A549 (cell line): Measurements from ENCODE around the gene FGF8. TPM values are rescaled to one million over a fixed set of nuclear protein-coding genes. Genes with fewer than 3 reads are reported as not detected.

Source experiments
- ATAC-seq, 2 experiments: fragments of 200-7000 bp in 1 of 2; fragments of >200 bp in 1 of 2; cut with Nextera tagmentation in 1 of 2; cut with Tn5 transposase in 1 of 2; 3 replicates each; pipeline versions ENCODE4 v1.8.0 to v1.9.1; 2018 to 2020; ENCODE audit warnings: mild to moderate bottlenecking in 1 of 2, moderate library complexity in 1 of 2
- CTCF ChIA-PET: fragments of 300-600 bp; sonication (Branson Sonifier 250); formaldehyde crosslinking; extraction: SDS; loops from one replicate; lab custom pipeline; 2021; ENCODE audit warnings: antibody characterized with exemption, inconsistent platforms; lab: Yijun Ruan, JAX
- POLR2A ChIA-PET: fragments of 350-600 bp; formaldehyde crosslinking; extraction: SDS; loops from one replicate; lab custom pipeline; 2021; ENCODE audit warnings: antibody characterized with exemption, inconsistent platforms; lab: Yijun Ruan, JAX
- DNase-seq, 2 experiments: peaks; one replicate each; pipeline versions ENCODE4 v3.0.0 to v3.0.0-alpha.2; 2011 to 2016; ENCODE audit warnings: low read depth in 1 of 2, low spot score in 1 of 2
- FAIRE-seq: peaks from 2 replicates; lab custom pipeline; 2011; peaks lifted over from hg19 to GRCh38; lab: Jason Lieb, UNC
- H3K27ac ChIP-seq, 2 experiments: fragments of >200 bp; sonication (Bioruptor Twin); formaldehyde crosslinking; 3 replicates each; pipeline ENCODE4 v1.5.1; 2016 to 2017
- H3K4me1 ChIP-seq: fragments of >200 bp; sonication (Bioruptor Twin); formaldehyde crosslinking; 3 replicates; pipeline ENCODE4 v1.6.1; 2016
- H3K4me2 ChIP-seq: fragments of >200 bp; sonication (Bioruptor Twin); formaldehyde crosslinking; 3 replicates; pipeline ENCODE4 v1.6.1; 2016
- H3K4me3 ChIP-seq: fragments of >200 bp; sonication (Bioruptor Twin); formaldehyde crosslinking; 3 replicates; pipeline ENCODE4 v1.5.1; 2016
- H3K9me3 ChIP-seq: fragments of >200 bp; sonication (Bioruptor Twin); formaldehyde crosslinking; 3 replicates; pipeline ENCODE4 v1.6.1; 2016
- BHLHE40 ChIP-seq: IDR thresholded peaks from 2 replicates; pipeline ENCODE4 v1.6.1; 2012; ENCODE audit warnings: low read depth, low read length, inconsistent platforms
- CBX8 ChIP-seq: fragments of 200-600 bp; sonication (generic); IDR thresholded peaks from 2 replicates; pipeline ENCODE4 v1.6.1; 2016
- CHD2 ChIP-seq: fragments of 150-350 bp; IDR thresholded peaks from 2 replicates; pipeline ENCODE4 v1.6.1; 2014; ENCODE audit warnings: low read length; ENCODE audit not compliant: partially characterized antibody
- EHF ChIP-seq: fragments of 250-450 bp; sonication (Bioruptor Pico); IDR thresholded peaks from 2 replicates; pipeline ENCODE4 v1.5.0; 2020; ENCODE audit warnings: mild to moderate bottlenecking
- EHMT2 ChIP-seq: fragments of 200-600 bp; sonication (generic); IDR thresholded peaks from 2 replicates; pipeline ENCODE4 v1.6.1; 2016; ENCODE audit warnings: antibody characterized with exemption, low read depth, mild to moderate bottlenecking, moderate library complexity
- ESRRA ChIP-seq: fragments of 150-350 bp; IDR thresholded peaks from 2 replicates; pipeline ENCODE4 v1.6.1; 2014; ENCODE audit warnings: mild to moderate bottlenecking, low read length, borderline replicate concordance
- GATA3 ChIP-seq: IDR thresholded peaks from 2 replicates; pipeline ENCODE4 v1.6.1; 2012; ENCODE audit warnings: borderline replicate concordance
- HDAC2 ChIP-seq: fragments of 200-600 bp; sonication (generic); IDR thresholded peaks from 2 replicates; pipeline ENCODE4 v1.6.1; 2016
- HOXB13 ChIP-seq: fragments of 250-450 bp; sonication (Bioruptor Pico); IDR thresholded peaks from 2 replicates; pipeline ENCODE4 v1.5.0; 2020; ENCODE audit warnings: low read depth, mild to moderate bottlenecking, moderate library complexity
- KDM1A ChIP-seq: fragments of 200-600 bp; sonication (generic); IDR thresholded peaks from 2 replicates; pipeline ENCODE4 v1.6.1; 2016; ENCODE audit warnings: low read depth, mild to moderate bottlenecking
- MAFK ChIP-seq: fragments of 450-650 bp; IDR thresholded peaks from 2 replicates; pipeline ENCODE4 v1.6.1; 2014; ENCODE audit not compliant: partially characterized antibody
- MAZ ChIP-seq: fragments of 150-350 bp; IDR thresholded peaks from 2 replicates; pipeline ENCODE4 v1.6.1; 2014; ENCODE audit warnings: antibody characterized with exemption, low read depth, low read length, borderline replicate concordance
- NFE2L2 ChIP-seq: fragments of 150-350 bp; conservative IDR thresholded peaks from 2 replicates; pipeline ENCODE4 v1.6.1; 2014; ENCODE audit warnings: low read length
- NR3C1 ChIP-seq: fragments of >200 bp; sonication (Bioruptor Twin); formaldehyde crosslinking; IDR thresholded peaks from 3 replicates; pipeline ENCODE4 v1.6.1; 2017
- POLR2A ChIP-seq: IDR thresholded peaks from 2 replicates; pipeline ENCODE4 v1.6.1; 2012; ENCODE audit warnings: mild to moderate bottlenecking, low read length
- RAD21 ChIP-seq, 2 experiments: fragments of >200 bp in 1 of 2; sonication (Bioruptor Twin) in 1 of 2; formaldehyde crosslinking in 1 of 2; IDR thresholded peaks in 1 of 2; conservative IDR thresholded peaks in 1 of 2; 2 replicates in 1 of 2; 3 replicates in 1 of 2; pipeline ENCODE4 v1.6.1; 2012 to 2018; ENCODE audit warnings: inconsistent platforms in 1 of 2
- RARB ChIP-seq: fragments of 250-450 bp; sonication (Bioruptor Pico); IDR thresholded peaks from 2 replicates; pipeline ENCODE4 v1.8.0; 2021; ENCODE audit warnings: mild to moderate bottlenecking, moderate library complexity
- RFX5 ChIP-seq: fragments of 450-650 bp; IDR thresholded peaks from 2 replicates; pipeline ENCODE4 v1.7.1; 2014; ENCODE audit warnings: antibody characterized with exemption, mild to moderate bottlenecking, moderate library complexity
- ZFP36 ChIP-seq: fragments of 450-650 bp; IDR thresholded peaks from 2 replicates; pipeline ENCODE4 v1.6.1; 2014; ENCODE audit warnings: borderline replicate concordance; ENCODE audit not compliant: partially characterized antibody
- ZSCAN20 ChIP-seq: fragments of 250-450 bp; sonication (Bioruptor Pico); IDR thresholded peaks from 2 replicates; pipeline ENCODE4 v1.8.0; 2022; ENCODE audit warnings: mild to moderate bottlenecking, moderate library complexity
- WGBS: methylation state at CpG from one replicate; pipeline ENCODE4 v1.1.6; 2017; ENCODE audit errors: missing lambda C conversion rate; 5-methylcytosine and 5-hydroxymethylcytosine counted together
- polyA plus RNA-seq, 4 experiments: library from polyadenylated mRNA; depleted of rRNA in 3 of 4; stranded (reverse); fragments of >200 nt; fragmentation: RNase III in 1 of 4; extraction: RNeasy Plus Mini Kit Qiagen cat#74134 plus additional on column Dnase treatment in 1 of 4; gene quantifications; 2 replicates in 3 of 4; 3 replicates in 1 of 4; pipeline ENCODE4 v1.2.3, GENCODE V29; 2011 to 2017
- TF ChIP-seq, protein P1 (sequence below): fragments of 150-350 bp; IDR thresholded peaks from 2 replicates; pipeline ENCODE4 v1.6.1; 2014; ENCODE audit warnings: low read depth, mild to moderate bottlenecking, low read length
- TF ChIP-seq, protein P2 (sequence below): fragments of >200 bp; sonication (Bioruptor Twin); formaldehyde crosslinking; IDR thresholded peaks from 3 replicates; pipeline ENCODE4 v1.6.1; 2016
- TF ChIP-seq, protein P3 (sequence below): fragments of >200 bp; sonication (Bioruptor Twin); formaldehyde crosslinking; IDR thresholded peaks from 3 replicates; pipeline ENCODE4 v1.5.1; 2016

The FGF8 gene
- polyA plus RNA-seq, 2 of the 4 experiments (the other 2 are of a cell fraction) = 0.12 TPM; not detected in 1

DNA sequence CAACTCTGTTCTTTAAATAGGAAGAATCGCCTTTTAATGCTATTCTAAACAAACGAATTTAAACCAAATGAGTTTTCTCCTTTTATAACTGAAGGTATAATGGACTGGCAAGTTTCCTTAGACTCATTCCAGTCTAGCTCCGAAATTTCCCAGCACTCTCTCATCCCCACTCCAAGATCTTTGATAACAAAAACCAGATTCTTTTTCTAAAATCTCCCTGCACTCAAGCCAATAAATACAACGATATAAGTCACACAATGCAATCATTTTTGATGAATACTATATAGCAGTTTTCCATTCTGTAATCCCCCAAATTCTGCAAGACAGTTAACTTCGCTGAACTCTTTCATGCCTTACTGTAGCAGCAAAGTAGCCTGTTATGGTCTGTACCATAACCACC is 40.5 kb upstream of the FGF8 start:
- CTCF ChIA-PET = interaction anchor here (0.6 to 1.0 kb wide), 6 partner anchors 11 to 250 kb away, joined by 3 to 6 read pairs (median 3); no protein-coding TSS in a partner anchor
- TF ChIP-seq MAFK (no peak), CHD2 (no peak), KDM1A (no peak), NFE2L2 (no peak), HOXB13 (no peak), RAD21 (conservative IDR thresholded peaks at IDR 0.05 in 1 of 2, IDR thresholded peaks at IDR 0.05 in 1 of 2) (no peak), EHF (no peak), BHLHE40 (no peak), RFX5 (no peak), CBX8 (no peak), ESRRA (no peak), MAZ (no peak)
- TF ChIP-seq, all 56 proteins: peak for 0
- H3K9me3 ChIP-seq = no peaks in the 10 kb centered on the region
- peak overlapping the region; percentile 96 for H3K4me3 ChIP-seq
- FAIRE-seq (no peak), ATAC-seq (no peak), DNase-seq (no peak)
- peak overlapping the region; percentile 95 to 97 for H3K27ac ChIP-seq
- POLR2A ChIA-PET = interaction anchor here (0.6 kb wide), 1 partner anchor 749 kb away, joined by 4 read pairs; no protein-coding TSS in a partner anchor
- 7% methylated on average over 5 of the region's 5 CpGs for WGBS
- peaks cover 30% of the 10 kb centered on the region for H3K4me1 ChIP-seq
- peak overlapping the region; percentile 89 for H3K4me2 ChIP-seq

DNA sequence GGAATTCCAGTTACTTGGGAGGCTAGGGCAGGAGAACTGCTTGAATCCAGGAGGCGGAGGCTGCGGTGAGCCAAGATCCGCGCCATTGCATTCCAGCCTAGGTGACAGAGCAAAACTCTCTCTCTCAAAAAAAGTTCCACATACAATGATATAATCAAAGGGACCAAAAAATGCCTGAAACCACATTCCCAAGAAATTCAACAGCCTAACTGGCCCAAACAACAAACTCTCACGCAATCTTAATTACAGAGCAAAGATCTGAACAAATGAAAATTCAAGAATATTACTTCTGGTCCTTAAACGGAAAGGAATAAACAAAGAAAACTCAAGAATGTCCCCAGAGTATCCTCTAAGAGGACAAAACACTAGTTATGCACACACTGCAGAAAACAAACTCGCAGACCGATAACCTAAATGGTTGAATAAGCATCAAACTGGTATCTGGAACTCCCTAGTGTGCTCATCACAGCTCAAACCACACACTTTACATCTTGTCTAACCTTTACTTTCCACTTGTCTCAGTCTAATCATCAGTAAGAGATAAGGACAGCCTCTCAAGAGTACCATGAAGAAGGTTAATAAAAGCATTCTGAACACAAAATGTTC is 38.7 kb upstream of the FGF8 start:
- WGBS = 84% methylated on average over 8 of the region's 8 CpGs
- DNase-seq (no peak), ATAC-seq (no peak), FAIRE-seq (no peak)
- POLR2A ChIA-PET = no interaction called here
- Histone ChIP-seq H3K9me3 (no peaks in the 10 kb centered on the region), H3K27ac (no peak overlapping the region), H3K4me3 (peak overlapping the region; percentile 96; the same call in 1 of the 3 replicates), H3K4me2 (peak overlapping the region; percentile 89), H3K4me1 (peaks cover 29% of the 10 kb centered on the region)
- TF ChIP-seq HDAC2 = no peak
- no peak for TF ChIP-seq EHMT2
- TF ChIP-seq, protein P1, sequence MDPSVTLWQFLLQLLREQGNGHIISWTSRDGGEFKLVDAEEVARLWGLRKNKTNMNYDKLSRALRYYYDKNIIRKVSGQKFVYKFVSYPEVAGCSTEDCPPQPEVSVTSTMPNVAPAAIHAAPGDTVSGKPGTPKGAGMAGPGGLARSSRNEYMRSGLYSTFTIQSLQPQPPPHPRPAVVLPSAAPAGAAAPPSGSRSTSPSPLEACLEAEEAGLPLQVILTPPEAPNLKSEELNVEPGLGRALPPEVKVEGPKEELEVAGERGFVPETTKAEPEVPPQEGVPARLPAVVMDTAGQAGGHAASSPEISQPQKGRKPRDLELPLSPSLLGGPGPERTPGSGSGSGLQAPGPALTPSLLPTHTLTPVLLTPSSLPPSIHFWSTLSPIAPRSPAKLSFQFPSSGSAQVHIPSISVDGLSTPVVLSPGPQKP = no peak
- no peak for TF ChIP-seq ZFP36
- no peak for TF ChIP-seq RAD21 (conservative IDR thresholded peaks at IDR 0.05 in 1 of 2, IDR thresholded peaks at IDR 0.05 in 1 of 2)
- TF ChIP-seq NR3C1 = no peak
- no peak for TF ChIP-seq RARB (CRISPR knock-in tag)
- TF ChIP-seq GATA3 = no peak
- TF ChIP-seq, protein P2, sequence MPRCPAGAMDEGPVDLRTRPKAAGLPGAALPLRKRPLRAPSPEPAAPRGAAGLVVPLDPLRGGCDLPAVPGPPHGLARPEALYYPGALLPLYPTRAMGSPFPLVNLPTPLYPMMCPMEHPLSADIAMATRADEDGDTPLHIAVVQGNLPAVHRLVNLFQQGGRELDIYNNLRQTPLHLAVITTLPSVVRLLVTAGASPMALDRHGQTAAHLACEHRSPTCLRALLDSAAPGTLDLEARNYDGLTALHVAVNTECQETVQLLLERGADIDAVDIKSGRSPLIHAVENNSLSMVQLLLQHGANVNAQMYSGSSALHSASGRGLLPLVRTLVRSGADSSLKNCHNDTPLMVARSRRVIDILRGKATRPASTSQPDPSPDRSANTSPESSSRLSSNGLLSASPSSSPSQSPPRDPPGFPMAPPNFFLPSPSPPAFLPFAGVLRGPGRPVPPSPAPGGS = no peak
- TF ChIP-seq ZSCAN20 (CRISPR knock-in tag) = no peak
- TF ChIP-seq POLR2A = no peak
- TF ChIP-seq EHF = no peak
- TF ChIP-seq, protein P3, sequence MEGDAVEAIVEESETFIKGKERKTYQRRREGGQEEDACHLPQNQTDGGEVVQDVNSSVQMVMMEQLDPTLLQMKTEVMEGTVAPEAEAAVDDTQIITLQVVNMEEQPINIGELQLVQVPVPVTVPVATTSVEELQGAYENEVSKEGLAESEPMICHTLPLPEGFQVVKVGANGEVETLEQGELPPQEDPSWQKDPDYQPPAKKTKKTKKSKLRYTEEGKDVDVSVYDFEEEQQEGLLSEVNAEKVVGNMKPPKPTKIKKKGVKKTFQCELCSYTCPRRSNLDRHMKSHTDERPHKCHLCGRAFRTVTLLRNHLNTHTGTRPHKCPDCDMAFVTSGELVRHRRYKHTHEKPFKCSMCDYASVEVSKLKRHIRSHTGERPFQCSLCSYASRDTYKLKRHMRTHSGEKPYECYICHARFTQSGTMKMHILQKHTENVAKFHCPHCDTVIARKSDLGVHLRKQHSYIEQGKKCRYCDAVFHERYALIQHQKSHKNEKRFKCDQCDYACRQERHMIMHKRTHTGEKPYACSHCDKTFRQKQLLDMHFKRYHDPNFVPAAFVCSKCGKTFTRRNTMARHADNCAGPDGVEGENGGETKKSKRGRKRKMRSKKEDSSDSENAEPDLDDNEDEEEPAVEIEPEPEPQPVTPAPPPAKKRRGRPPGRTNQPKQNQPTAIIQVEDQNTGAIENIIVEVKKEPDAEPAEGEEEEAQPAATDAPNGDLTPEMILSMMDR = no peak
- CTCF ChIA-PET = interaction anchor here (0.6 to 2.9 kb wide), 3 partner anchors 23 to 34 kb away, joined by 3 to 10 read pairs (median 5); no protein-coding TSS in a partner anchor
